GM11168 (cell line): ENCODE results near the gene PSMC6.

Experiments
- in situ Hi-C: fragments of 300-500 bp; cut with MboI; formaldehyde crosslinking; loops from one replicate; pipeline ENCODE4 v1.12.0; 2022; ENCODE audit warnings: low sequenced_read_pairs; ENCODE audit not compliant: unreplicated experiment

PSMC6 gene

DNA sequence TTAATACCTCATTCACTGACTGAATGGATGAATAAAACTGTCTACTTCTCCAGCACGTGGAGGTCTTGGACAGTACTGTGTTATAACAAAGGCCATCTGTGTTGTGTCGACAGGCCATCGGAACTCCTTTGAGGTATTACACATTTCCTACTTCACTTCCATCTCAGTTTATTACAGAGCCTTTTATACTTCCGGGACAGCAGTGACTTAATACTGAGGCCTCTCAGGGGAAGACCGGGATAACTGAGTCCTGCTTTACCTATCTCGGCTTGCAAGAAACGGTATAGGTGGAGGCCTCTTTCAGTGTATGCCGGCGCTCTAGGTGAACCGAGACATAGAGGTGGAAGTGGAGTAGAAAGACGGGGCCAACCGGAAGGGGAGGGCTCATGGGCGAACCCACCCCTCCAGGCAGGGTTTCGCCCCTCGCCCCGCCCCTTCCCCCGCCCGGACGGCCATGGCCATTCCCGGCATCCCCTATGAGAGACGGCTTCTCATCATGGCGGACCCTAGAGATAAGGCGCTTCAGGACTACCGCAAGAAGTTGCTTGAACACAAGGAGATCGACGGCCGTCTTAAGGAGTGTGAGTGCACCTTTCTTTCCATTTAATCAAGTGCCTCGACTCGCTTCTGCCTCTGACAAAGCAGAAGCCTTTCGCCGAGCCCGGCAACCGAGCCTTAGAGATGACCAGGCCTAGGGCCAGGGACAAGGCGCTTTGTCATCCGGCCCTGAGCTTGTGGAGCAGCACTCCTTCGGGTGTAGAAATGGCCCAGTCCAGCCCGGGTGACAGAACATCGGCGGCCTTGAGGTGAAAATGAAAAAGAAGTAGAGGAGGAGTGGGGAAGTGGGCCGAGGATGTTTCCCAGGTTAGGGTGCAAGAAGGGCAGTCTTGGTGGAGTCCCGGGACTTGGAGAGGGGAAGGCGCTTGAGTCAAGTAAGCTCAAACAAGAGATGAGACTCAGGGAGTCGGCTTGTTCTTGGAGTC, at the start of gene PSMC6:
Gene PSMC6 (plus strand): TSS at position 477 of the 983 bp plus-strand sequence. CDS start 20 bp downstream, at position 497.
- in situ Hi-C loops, result no loop called here

- in situ Hi-C loops, result no loop called here
Measured at GRCh38 chr14:52660325-52660724, 46.7 kb upstream of the PSMC6 start.

- in situ Hi-C loops, result no loop called here
Measured at GRCh38 chr14:52660832-52661231, 46.2 kb upstream of the PSMC6 start.

DNA sequence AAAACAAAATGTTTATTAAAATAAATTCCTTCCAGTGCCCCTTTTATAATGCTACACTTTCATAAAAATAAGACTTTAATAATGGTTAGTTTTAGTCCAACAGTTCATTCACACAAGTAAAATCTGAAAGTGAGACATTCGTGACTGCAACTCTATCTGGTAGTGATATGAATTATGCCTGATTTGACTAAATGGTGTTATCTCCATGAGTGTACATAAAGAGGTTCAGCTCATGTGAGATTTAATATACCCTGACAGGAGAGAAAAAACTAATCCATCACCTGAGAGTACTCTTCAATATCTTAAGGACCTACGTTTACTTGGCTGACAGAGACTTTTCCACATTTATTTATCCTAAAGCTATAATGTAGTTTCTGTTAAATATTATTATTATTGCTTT, 45.7 kb upstream of the PSMC6 start:
- in situ Hi-C loops, result no loop called here

GRCh38 chr14:52663850-52664249, 43.1 kb upstream of the PSMC6 start:
- in situ Hi-C loops, result no loop called here

- in situ Hi-C loops, result no loop called here
Measured at GRCh38 chr14:52678591-52678990, 28.4 kb upstream of the PSMC6 start.

GRCh38 chr14:52683985-52684520, 22.9 kb upstream of the PSMC6 start:
- in situ Hi-C loops, result loop anchor here (10.0 kb wide), 1 partner anchor 291 kb away; no protein-coding TSS in a partner anchor

- in situ Hi-C loops, result loop anchor here (10.0 kb wide), 1 partner anchor 289 kb away; no protein-coding TSS in a partner anchor
Measured at GRCh38 chr14:52686176-52686575, 20.8 kb upstream of the PSMC6 start.

DNA sequence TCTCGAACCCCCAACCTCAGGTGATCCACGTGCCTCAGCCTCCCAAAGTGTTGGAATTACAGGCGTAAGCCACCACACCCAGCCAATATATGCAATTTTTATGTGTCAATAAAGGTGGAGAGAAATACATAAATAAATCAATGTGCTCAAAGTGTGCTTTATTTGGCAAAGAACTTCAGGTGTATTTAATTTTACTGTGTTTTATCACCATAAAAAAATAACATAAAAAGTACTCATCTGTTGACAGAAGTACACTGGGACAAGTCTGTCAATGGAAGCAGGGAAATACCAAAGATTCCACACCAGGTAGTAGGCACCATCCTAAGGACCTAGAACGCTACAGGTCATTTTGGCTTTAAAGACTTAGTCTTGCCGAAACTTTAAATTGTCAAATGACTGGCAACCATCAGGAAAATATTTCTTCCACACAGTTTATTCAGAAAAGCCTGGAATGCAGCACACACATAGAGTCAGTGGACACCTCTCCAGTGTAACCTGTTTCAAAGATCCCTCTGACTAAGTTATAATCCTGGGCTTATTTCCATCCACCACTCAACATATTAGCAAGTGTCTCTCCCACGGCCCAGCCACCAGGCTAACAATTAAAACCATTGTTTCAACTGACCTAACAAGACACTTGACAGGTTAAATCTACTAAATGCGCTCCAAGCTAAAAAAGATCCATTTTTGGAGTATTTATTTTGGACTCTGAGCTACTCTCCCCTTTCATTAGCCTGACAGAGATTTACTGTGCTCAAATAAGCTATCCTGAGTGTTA, 15.8 kb upstream of the PSMC6 start:
- in situ Hi-C loops, result no loop called here

- in situ Hi-C loops, result no loop called here
Measured at GRCh38 chr14:52692248-52692962, 14.6 kb upstream of the PSMC6 start.

GRCh38 chr14:52693036-52693435, 14.0 kb upstream of the PSMC6 start:
- in situ Hi-C loops, result no loop called here

DNA sequence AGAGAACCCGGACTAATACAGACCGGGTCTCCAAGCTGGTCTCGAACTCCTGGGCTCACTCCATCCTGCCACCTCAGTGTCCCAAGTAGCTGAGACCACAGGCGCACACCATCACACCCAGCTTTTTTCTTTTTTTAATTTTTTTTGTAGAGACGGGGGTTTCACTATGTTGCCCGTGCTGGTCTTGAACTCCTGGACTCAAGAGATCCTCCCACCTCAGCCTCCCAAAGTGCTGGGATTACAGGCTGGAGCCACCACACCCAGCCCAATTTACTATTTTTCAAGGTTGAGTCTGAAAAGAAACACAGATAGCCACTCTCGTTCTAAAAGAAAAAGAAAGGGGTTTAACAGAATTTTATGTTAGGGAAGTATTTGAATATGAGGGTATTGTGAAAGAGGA, 13.5 kb upstream of the PSMC6 start:
- in situ Hi-C loops, result no loop called here

DNA sequence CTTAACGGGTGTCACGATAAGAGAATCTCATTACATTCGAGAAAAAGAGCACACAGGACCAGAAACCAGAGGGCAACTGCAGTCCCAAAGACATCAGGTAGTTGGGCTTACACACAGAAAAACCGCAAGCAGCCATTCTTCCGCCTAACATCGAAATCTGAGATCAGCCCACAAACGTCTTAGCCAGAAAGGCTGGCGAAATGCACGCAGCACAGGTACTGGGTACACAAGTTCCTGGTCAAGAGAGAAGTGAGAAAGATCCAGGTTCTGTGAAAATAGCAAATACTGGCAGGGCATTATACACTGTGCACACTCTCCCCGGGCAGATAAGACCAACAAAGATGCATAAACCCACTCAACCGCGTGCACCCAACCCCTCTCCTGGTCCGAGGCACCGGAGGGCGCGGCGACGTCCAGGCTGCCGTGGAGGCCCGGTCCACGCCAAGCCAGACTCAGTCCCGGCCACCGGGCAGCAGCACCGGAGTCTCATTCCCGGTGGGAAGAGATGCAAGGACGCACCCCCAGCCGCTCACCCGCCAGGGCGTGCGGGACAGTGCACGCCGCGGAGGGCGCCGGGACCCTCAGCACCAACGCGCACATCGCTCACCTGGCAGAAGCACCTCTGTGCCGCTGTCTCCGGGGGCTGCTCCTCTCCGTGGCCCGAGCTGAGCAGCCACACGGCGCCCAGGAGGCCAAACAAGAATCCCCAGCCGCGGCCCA, 12.1 kb upstream of the PSMC6 start:
- in situ Hi-C loops, result no loop called here

DNA sequence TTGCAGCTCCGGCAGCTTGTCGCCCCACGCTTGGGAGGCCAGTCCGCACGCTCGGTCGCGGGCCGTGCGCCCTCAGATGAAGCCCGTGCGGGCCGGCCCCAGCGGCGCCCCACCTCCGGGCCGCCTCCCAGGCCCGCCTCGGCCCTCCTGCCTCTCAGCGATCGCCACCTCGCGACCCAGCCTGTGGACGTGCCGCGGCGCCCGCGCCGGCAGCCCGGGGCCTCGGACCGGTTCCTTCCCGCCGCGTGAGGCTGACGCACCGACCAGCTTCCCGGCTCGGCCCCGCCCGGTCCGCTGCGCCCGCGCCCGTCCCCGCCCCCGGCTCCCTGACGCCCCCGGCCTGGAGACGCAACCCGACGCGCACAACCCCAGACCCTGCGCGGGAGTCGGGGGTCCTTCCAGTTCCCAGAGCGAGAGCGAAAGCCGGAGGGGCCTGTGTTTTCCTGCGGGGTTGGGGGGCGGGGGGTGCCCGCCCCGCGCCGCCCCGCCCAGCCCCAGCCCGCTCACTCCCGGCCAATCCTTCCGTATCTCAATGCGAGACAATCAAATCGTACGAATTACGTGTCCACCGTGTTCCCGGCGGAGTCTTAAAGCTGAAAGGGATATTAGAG, 11.4 kb upstream of the PSMC6 start, which contains the start of gene ERO1A:
Gene ERO1A (minus strand): TSS at position 78 of the 611 bp plus-strand sequence. CDS start 77 bp downstream, at position 1.
- in situ Hi-C loops, result no loop called here

- in situ Hi-C loops, result no loop called here
Measured at GRCh38 chr14:52700701-52701172, 6.3 kb upstream of the PSMC6 start.

- in situ Hi-C loops, result no loop called here
Measured at GRCh38 chr14:52701223-52701622, 5.8 kb upstream of the PSMC6 start.

DNA sequence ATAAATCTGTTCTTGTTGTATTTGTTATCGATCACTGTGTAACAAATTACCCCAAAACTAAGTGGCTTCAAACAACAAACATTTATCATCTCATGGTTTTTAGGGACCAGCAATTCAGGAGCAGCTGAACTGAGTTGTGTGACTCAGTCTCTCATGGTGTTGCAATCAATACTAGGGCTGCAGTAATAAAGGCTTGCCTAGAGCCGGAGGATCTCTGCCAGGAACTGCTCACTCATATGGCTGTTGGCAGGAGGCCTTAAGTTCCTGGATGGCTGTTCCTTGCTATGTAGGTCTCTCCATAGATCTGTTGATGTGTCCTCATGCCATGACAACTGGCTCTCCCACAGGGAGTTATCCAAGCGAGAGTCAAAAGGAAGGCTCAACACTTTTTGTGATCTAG, 3.8 kb upstream of the PSMC6 start:
- in situ Hi-C loops, result no loop called here

DNA sequence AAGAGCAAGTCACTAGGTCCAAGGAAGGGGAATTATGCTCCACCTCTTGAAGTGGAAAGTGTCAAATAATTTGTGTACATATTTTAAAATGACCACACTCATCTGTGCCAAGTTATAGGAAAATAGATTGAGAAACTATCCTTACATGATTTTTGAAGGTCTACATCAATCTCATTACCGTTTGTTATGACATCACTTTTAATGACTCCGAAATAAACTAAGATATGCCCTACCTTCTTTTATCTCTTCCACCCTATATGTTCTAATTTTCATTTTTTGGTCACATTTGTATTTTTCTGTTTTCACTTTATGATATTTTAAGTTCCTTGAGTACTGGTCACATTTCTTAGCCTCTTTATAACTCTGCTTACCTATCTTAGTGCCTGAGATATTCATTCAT, 3.3 kb upstream of the PSMC6 start:
- in situ Hi-C loops, result no loop called here

DNA sequence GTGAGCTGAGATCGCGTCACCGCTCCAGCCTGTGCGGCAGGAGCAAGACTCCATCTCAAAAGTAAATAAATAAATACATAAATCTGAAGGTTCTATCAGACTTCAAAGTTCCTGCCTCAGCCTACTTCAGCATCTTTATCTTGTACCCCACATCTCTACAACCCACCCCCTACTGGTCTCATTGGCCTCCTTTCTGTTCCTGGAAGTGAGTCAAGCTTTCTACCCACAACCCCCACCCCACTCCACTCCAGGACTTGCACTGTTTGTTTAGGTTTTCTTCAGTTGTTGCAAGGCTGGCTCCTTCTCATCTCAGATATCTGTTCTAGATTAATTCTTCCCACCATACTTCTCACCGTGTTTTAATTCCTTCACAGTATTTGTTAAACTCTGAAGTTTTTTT, 714 bp upstream of the PSMC6 start:
- in situ Hi-C loops, result no loop called here
